NCI-H2029 (cell line): ENCODE measurements around the gene PELI3.

Experiments
- DNase-seq: peaks from one replicate; lab custom pipeline; 2025; lab: John Stamatoyannopoulos, UW

The PELI3 gene

GRCh38 chr11:66475349-66476172 lies 8.9 kb downstream of the PELI3 start:
- no peak for DNase-seq

- DNase-seq = no peak
Observed at GRCh38 chr11:66476173-66476840, 9.6 kb downstream of the PELI3 start.

DNA sequence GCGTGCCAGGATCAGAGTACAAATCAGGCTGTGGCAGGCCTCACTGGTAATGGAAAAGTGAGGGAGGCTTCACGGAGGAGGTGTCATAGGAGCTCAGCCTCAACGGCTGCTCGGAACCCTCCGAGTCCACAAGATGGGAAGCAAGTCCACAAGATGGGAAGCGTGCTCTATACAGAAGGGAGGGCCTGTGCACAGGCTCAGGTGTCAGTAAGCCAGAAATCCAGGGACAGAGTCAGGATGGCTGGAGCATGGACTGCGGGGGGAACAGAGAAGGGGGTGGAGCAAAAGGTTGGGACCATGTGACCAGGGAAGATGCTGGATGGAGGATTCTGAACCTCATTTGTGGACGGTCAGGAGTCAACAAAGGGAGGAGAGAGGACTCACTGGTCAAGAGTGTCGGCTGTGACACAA lies 10.1 kb downstream of the PELI3 start:
- DNase-seq = no peak

DNA sequence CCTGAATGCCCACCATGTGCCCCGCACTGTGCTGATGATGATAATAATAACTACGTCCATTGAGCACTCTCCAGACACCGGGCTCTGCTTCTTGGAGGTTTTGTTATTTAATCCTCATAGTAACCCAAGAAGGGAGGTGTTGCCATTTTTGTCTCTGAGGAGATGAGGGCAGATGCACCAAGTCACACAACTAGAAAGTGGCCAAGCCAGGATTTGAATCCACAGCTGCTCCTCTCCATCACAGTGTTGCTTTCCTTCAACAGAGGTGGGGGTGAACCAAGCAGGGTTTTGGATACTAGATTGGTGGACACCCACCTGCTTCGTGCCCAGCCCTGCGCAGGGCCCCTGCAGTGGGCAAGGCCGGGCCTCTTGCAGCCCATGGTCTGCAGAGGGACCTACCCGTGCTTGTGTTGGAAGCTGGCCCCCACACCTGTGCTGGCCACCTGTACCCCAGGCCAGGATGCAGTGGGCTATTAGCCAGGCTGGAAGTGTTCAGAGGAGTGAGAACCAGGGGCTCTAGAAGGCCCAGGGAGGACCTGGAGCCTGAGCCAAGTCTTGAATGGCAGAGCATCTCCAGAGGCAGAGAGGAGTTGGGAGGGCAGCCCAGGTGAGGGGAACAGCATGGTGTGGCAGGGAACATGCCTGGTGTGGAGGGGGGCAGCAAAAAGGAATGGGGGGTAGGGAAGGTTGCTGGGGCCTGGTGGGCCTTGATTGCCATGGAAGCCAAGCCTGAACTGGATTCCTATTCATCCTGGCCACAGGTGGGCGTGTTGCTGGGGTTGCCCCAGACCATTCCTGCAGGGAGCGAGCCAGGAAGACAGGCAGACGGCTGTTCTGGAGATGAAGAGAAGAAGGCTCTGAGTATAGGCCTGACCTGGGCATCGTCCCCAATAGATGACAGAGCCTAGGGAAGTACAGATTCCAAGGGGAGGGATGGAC lies 10.8 kb downstream of the PELI3 start:
- no peak for DNase-seq

DNA sequence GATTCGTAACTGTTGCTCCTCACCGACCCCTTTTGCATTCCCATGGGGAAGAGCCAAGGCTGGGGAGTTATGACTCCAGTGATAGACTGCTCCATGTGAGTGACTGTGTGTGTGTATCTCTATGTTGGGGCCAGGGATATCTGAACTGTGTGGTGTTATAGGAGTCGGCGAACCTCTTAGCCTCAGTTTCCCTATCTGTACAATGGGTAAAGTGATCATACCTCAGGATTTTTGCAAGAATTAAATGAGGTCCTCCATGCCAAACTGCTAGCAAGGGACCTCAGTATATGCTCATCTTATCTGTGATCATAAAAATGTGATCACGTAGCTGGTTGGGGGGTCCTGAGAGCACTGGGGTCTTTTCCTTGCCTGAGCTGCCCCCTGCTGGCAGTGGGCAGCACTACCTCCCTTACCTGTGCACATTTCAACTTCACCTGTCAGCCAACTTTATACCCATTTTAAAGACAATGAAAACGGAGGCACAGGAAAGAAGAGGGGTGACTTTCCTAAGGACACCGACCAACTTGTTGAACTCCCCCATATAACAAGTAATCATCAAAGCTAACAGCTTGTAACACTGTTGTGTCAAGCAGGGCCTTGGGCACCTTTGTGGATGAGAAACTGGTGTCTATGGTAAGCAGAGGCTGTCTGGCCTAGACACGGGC lies 12.2 kb downstream of the PELI3 start:
- peak; percentile 10 for DNase-seq

GRCh38 chr11:66479394-66480116 lies 12.8 kb downstream of the PELI3 start:
- peak; percentile 79 for DNase-seq

DNA sequence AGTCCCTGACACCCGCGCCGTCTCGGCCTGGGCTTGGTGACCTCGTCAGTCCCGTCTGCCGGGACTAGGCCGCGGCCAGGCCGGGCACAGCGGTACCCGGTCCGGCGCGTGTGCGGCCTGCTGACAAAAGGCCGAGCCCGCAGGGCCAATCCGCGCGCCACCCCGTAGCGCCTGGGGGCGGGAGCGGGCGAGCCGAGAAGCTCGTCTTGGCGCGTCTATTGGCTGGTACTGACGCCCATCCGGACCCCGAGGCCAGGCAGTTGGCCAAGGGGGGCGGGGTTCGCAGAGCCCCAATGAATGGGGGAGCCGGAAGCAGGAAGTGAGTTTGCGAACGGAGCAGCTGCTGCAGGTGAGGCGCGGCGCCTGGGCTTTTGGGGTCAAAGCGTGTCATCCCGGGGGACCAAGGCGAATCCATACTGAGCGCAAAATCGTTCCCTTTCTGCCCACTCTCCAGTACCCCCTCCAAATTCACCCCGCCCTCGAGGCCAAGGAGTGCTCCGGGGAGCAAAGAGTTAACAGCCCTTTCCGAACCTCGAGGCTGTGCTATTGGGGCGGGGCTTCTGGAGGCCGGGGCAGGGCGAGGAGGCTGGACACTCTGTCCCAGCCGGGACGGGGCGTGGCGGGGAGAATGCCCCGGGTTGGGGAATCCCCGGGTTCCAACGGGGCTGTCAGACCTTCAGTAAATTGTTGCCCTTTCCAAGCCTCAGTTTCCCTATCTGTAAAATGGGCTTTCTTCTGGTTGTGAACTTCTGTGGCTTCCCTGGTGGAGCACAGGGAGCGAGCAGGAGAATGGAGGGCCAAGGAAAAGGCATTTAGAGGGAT lies 13.6 kb downstream of the PELI3 start, which contains the start of gene DPP3:
Gene DPP3, plus strand, starts transcription at position 318 of the 822 bp plus-strand sequence. CDS start 1,767 bp downstream, outside the sequence.
- DNase-seq = peak; percentile 98

GRCh38 chr11:66484806-66485380 lies 18.2 kb downstream of the PELI3 start:
- no peak for DNase-seq

DNA sequence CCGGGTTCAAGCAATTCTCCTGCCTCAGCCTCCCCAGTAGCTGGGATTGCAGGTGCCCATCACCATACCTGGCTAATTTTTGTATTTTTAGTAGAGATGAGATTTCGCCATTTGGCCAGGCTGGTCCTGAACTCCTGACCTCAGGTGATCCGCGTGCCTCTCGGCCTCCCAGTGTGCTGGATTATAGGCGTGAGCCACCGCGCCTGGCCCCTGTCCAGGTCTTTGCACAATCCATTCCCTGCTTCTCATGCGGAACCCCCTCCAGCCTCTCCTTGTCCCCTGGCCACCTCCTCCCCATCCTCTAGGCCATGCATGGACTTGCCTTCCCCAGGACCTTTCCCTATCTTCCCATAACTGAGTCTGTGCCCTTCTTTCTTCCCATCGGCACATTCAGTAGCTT lies 22.3 kb downstream of the PELI3 start:
- no peak for DNase-seq

DNA sequence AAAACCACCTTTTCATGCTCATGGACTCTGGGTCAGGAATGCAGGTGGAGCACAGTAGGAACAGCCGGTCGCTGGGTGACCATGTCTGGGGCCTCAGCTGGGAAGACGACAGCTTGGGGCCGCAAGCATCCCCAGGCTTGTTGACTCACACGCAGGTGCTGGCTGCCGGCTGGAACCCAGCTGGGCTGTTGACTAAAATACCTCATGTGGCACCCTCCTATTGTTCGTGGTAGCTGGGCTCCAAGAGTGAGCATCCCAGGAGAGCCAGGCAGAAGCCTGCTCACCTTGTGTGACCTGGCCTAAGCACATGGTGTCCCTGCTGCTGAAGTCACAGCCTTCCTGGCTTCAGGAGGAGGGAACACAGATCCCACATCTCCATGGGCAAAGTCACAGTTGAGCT lies 22.9 kb downstream of the PELI3 start:
- DNase-seq = no peak

GRCh38 chr11:66491315-66491935 lies 24.7 kb downstream of the PELI3 start:
- no peak for DNase-seq

GRCh38 chr11:66492161-66492865 lies 25.6 kb downstream of the PELI3 start:
- no peak for DNase-seq

- no peak for DNase-seq
Observed at GRCh38 chr11:66493130-66493529, 26.4 kb downstream of the PELI3 start.

GRCh38 chr11:66494458-66494857 lies 27.8 kb downstream of the PELI3 start:
- no peak for DNase-seq

- no peak for DNase-seq
Observed at GRCh38 chr11:66494935-66495334, 28.2 kb downstream of the PELI3 start.

DNA sequence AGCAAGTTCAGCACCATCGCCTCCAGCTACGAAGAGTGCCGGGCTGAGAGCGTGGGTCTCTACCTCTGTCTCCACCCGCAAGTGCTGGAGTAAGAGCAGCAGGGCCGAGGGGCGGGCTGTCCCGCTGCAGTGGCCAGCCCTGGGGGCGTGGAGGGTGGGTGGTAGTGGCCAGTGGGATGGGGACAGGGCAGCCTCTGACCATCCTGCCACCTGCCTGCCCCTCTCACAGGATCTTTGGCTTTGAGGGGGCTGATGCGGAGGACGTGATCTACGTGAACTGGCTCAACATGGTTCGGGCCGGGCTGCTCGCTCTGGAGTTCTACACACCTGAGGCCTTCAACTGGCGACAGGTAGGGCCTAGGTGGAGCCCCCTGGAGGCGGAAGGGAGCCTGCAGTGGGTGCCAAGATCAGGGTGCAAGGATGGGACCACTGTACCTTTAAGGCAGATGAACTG lies 28.7 kb downstream of the PELI3 start:
- no peak for DNase-seq

- no peak for DNase-seq
Observed at GRCh38 chr11:66497206-66497605, 30.5 kb downstream of the PELI3 start.

GRCh38 chr11:66498506-66498905 lies 31.8 kb downstream of the PELI3 start:
- no peak for DNase-seq
